A549 (cell line): ENCODE data around the gene COMMD7. TPM values are rescaled to one million over a fixed set of nuclear protein-coding genes. Genes with fewer than 3 reads are reported as not detected.

Experiments
- ATAC-seq, 2 experiments: fragments of 200-7000 bp in 1 of 2; fragments of >200 bp in 1 of 2; cut with Nextera tagmentation in 1 of 2; cut with Tn5 transposase in 1 of 2; 3 replicates each; pipeline versions ENCODE4 v1.8.0 to v1.9.1; 2018 to 2020; ENCODE audit warnings: mild to moderate bottlenecking in 1 of 2, moderate library complexity in 1 of 2
- CTCF ChIA-PET: fragments of 300-600 bp; sonication (Branson Sonifier 250); formaldehyde crosslinking; extraction: SDS; loops from one replicate; lab custom pipeline; 2021; ENCODE audit warnings: antibody characterized with exemption, inconsistent platforms; lab: Yijun Ruan, JAX
- POLR2A ChIA-PET: fragments of 350-600 bp; formaldehyde crosslinking; extraction: SDS; loops from one replicate; lab custom pipeline; 2021; ENCODE audit warnings: antibody characterized with exemption, inconsistent platforms; lab: Yijun Ruan, JAX
- DNase-seq, 2 experiments: peaks; one replicate each; pipeline versions ENCODE4 v3.0.0 to v3.0.0-alpha.2; 2011 to 2016; ENCODE audit warnings: low read depth in 1 of 2, low spot score in 1 of 2
- FAIRE-seq: peaks from 2 replicates; lab custom pipeline; 2011; peaks lifted over from hg19 to GRCh38; lab: Jason Lieb, UNC
- H3K27ac ChIP-seq, 2 experiments: fragments of >200 bp; sonication (Bioruptor Twin); formaldehyde crosslinking; 3 replicates each; pipeline ENCODE4 v1.5.1; 2016 to 2017
- H3K4me1 ChIP-seq: fragments of >200 bp; sonication (Bioruptor Twin); formaldehyde crosslinking; 3 replicates; pipeline ENCODE4 v1.6.1; 2016
- H3K4me2 ChIP-seq: fragments of >200 bp; sonication (Bioruptor Twin); formaldehyde crosslinking; 3 replicates; pipeline ENCODE4 v1.6.1; 2016
- H3K4me3 ChIP-seq: fragments of >200 bp; sonication (Bioruptor Twin); formaldehyde crosslinking; 3 replicates; pipeline ENCODE4 v1.5.1; 2016
- H3K9me3 ChIP-seq: fragments of >200 bp; sonication (Bioruptor Twin); formaldehyde crosslinking; 3 replicates; pipeline ENCODE4 v1.6.1; 2016
- BHLHE40 ChIP-seq: IDR thresholded peaks from 2 replicates; pipeline ENCODE4 v1.6.1; 2012; ENCODE audit warnings: low read depth, low read length, inconsistent platforms
- CBX2 ChIP-seq: fragments of 200-600 bp; sonication (generic); IDR thresholded peaks from 2 replicates; pipeline ENCODE4 v1.6.1; 2016; ENCODE audit warnings: low read depth, mild to moderate bottlenecking, borderline replicate concordance
- CBX8 ChIP-seq: fragments of 200-600 bp; sonication (generic); IDR thresholded peaks from 2 replicates; pipeline ENCODE4 v1.6.1; 2016
- FOSB ChIP-seq: fragments of 250-450 bp; sonication (Bioruptor Pico); IDR thresholded peaks from 2 replicates; pipeline ENCODE4 v1.5.0; 2020; ENCODE audit warnings: mild to moderate bottlenecking, moderate library complexity
- FOSL2 ChIP-seq, 2 experiments: fragments of 450-650 bp in 1 of 2; fragments of >200 bp in 1 of 2; sonication (Bioruptor Twin) in 1 of 2; formaldehyde crosslinking; IDR thresholded peaks; 2 replicates each; pipeline versions ENCODE4 v1.5.0 to v1.6.1; 2016 to 2020; ENCODE audit warnings: mild to moderate bottlenecking in 1 of 2, moderate library complexity in 1 of 2
- FOXS1 ChIP-seq: fragments of 250-450 bp; sonication (Bioruptor Pico); IDR thresholded peaks from 2 replicates; pipeline ENCODE4 v1.5.0; 2020; ENCODE audit warnings: mild to moderate bottlenecking, moderate library complexity
- HDAC2 ChIP-seq: fragments of 200-600 bp; sonication (generic); IDR thresholded peaks from 2 replicates; pipeline ENCODE4 v1.6.1; 2016
- HES2 ChIP-seq: fragments of >200 bp; sonication (Bioruptor Twin); formaldehyde crosslinking; IDR thresholded peaks from 2 replicates; pipeline ENCODE4 v1.6.1; 2016
- KDM1A ChIP-seq: fragments of 200-600 bp; sonication (generic); IDR thresholded peaks from 2 replicates; pipeline ENCODE4 v1.6.1; 2016; ENCODE audit warnings: low read depth, mild to moderate bottlenecking
- KDM5A ChIP-seq: fragments of 200-600 bp; sonication (generic); IDR thresholded peaks from 2 replicates; pipeline ENCODE4 v1.6.1; 2016; ENCODE audit warnings: antibody characterized with exemption, mild to moderate bottlenecking
- MAZ ChIP-seq: fragments of 150-350 bp; IDR thresholded peaks from 2 replicates; pipeline ENCODE4 v1.6.1; 2014; ENCODE audit warnings: antibody characterized with exemption, low read depth, low read length, borderline replicate concordance
- NFE2L2 ChIP-seq: fragments of 150-350 bp; conservative IDR thresholded peaks from 2 replicates; pipeline ENCODE4 v1.6.1; 2014; ENCODE audit warnings: low read length
- NR3C1 ChIP-seq: fragments of >200 bp; sonication (Bioruptor Twin); formaldehyde crosslinking; IDR thresholded peaks from 3 replicates; pipeline ENCODE4 v1.6.1; 2017
- POLR2AphosphoS2 ChIP-seq: conservative IDR thresholded peaks from 2 replicates; pipeline ENCODE4 v1.6.1; 2012; ENCODE audit warnings: low read length, improper control_type of control experiment, inconsistent platforms
- RARB ChIP-seq: fragments of 250-450 bp; sonication (Bioruptor Pico); IDR thresholded peaks from 2 replicates; pipeline ENCODE4 v1.8.0; 2021; ENCODE audit warnings: mild to moderate bottlenecking, moderate library complexity
- RCOR1 ChIP-seq: fragments of 150-350 bp; IDR thresholded peaks from 2 replicates; pipeline ENCODE4 v1.6.1; 2014; ENCODE audit warnings: antibody characterized with exemption, low read length, low read depth
- REST ChIP-seq: fragments of 200-600 bp; sonication (generic); IDR thresholded peaks from 2 replicates; pipeline ENCODE4 v1.6.1; 2016; ENCODE audit warnings: antibody characterized with exemption, mild to moderate bottlenecking, moderate library complexity
- RNF2 ChIP-seq: fragments of 200-600 bp; sonication (generic); IDR thresholded peaks from 2 replicates; pipeline ENCODE4 v1.6.1; 2016; ENCODE audit warnings: low read depth, mild to moderate bottlenecking, antibody characterized with exemption, moderate library complexity, borderline replicate concordance
- TP53 ChIP-seq: fragments of 250-450 bp; sonication (Bioruptor Pico); IDR thresholded peaks from 2 replicates; pipeline ENCODE4 v1.5.0; 2021; ENCODE audit warnings: mild to moderate bottlenecking, moderate library complexity
- USF2 ChIP-seq: fragments of 450-650 bp; IDR thresholded peaks from 2 replicates; pipeline ENCODE4 v1.6.1; 2014; ENCODE audit warnings: antibody characterized with exemption
- ZFP36 ChIP-seq: fragments of 450-650 bp; IDR thresholded peaks from 2 replicates; pipeline ENCODE4 v1.6.1; 2014; ENCODE audit warnings: borderline replicate concordance; ENCODE audit not compliant: partially characterized antibody
- ZNF302 ChIP-seq: fragments of 250-450 bp; sonication (Bioruptor Pico); IDR thresholded peaks from 2 replicates; pipeline ENCODE4 v1.9.0; 2021; ENCODE audit warnings: inconsistent platforms, mild to moderate bottlenecking, moderate library complexity
- WGBS: methylation state at CpG from one replicate; pipeline ENCODE4 v1.1.6; 2017; ENCODE audit errors: missing lambda C conversion rate; 5-methylcytosine and 5-hydroxymethylcytosine counted together
- polyA plus RNA-seq, 4 experiments: library from polyadenylated mRNA; depleted of rRNA in 3 of 4; stranded (reverse); fragments of >200 nt; fragmentation: RNase III in 1 of 4; extraction: RNeasy Plus Mini Kit Qiagen cat#74134 plus additional on column Dnase treatment in 1 of 4; gene quantifications; 2 replicates in 3 of 4; 3 replicates in 1 of 4; pipeline ENCODE4 v1.2.3, GENCODE V29; 2011 to 2017
- TF ChIP-seq, protein P1 (sequence below): IDR thresholded peaks from 2 replicates; pipeline ENCODE4 v1.6.1; 2012
- TF ChIP-seq, protein P2 (sequence below): fragments of >200 bp; sonication (Bioruptor Twin); formaldehyde crosslinking; IDR thresholded peaks from 3 replicates; pipeline ENCODE4 v1.5.1; 2016

The COMMD7 gene
- polyA plus RNA-seq, 2 of the 4 experiments (the other 2 are of a cell fraction) = 55.7 to 74.1 TPM

DNA sequence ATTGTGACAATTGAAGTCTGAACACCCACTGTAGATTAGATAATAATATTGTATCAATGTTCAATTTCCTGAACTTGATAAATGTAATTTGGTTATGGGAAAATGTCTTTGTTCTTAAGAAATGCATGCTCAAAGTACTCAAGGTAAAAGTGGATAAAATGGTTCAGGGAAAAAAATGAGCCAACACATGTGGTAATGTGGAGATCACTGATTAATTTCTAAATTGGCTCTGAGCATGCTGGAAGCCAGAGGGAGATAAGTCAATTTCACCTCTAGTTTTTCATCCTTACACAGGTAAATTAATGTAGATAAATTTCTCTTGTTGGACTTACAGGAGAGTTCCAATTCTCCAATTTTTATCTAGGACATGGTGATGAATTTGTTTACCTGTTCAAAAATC lies 8.0 kb upstream of the COMMD7 start:
- ChIA-PET CTCF (interaction anchor here (1.2 kb wide), 1 partner anchor 27 kb away, joined by 3 read pairs; no protein-coding TSS in a partner anchor), POLR2A (no interaction called here)
- DNase-seq (no peak), ATAC-seq (no peak), FAIRE-seq (no peak)
- Histone ChIP-seq H3K27ac (no peak overlapping the region; a peak in 1 of 6 replicates), H3K4me3 (no peak overlapping the region), H3K9me3 (no peaks in the 10 kb centered on the region), H3K4me2 (no peak overlapping the region), H3K4me1 (peaks cover 35% of the 10 kb centered on the region)
- TF ChIP-seq NFE2L2 (no peak), ZFP36 (no peak), POLR2AphosphoS2 (no peak), MAZ (no peak), FOXS1 (CRISPR knock-in tag) (no peak), BHLHE40 (no peak), NR3C1 (no peak), CBX8 (no peak), KDM1A (no peak), RCOR1 (no peak), RNF2 (no peak), KDM5A (no peak), TP53 (no peak), FOSL2 (IDR thresholded peaks at IDR 0.05) (no peak), FOSL2 (CRISPR knock-in tag; IDR thresholded peaks at IDR 0.05) (no peak), CBX2 (no peak), RARB (CRISPR knock-in tag) (no peak)
- TF ChIP-seq, protein P1, sequence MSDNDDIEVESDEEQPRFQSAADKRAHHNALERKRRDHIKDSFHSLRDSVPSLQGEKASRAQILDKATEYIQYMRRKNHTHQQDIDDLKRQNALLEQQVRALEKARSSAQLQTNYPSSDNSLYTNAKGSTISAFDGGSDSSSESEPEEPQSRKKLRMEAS = no peak
- TF ChIP-seq, protein P2, sequence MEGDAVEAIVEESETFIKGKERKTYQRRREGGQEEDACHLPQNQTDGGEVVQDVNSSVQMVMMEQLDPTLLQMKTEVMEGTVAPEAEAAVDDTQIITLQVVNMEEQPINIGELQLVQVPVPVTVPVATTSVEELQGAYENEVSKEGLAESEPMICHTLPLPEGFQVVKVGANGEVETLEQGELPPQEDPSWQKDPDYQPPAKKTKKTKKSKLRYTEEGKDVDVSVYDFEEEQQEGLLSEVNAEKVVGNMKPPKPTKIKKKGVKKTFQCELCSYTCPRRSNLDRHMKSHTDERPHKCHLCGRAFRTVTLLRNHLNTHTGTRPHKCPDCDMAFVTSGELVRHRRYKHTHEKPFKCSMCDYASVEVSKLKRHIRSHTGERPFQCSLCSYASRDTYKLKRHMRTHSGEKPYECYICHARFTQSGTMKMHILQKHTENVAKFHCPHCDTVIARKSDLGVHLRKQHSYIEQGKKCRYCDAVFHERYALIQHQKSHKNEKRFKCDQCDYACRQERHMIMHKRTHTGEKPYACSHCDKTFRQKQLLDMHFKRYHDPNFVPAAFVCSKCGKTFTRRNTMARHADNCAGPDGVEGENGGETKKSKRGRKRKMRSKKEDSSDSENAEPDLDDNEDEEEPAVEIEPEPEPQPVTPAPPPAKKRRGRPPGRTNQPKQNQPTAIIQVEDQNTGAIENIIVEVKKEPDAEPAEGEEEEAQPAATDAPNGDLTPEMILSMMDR = no peak

DNA sequence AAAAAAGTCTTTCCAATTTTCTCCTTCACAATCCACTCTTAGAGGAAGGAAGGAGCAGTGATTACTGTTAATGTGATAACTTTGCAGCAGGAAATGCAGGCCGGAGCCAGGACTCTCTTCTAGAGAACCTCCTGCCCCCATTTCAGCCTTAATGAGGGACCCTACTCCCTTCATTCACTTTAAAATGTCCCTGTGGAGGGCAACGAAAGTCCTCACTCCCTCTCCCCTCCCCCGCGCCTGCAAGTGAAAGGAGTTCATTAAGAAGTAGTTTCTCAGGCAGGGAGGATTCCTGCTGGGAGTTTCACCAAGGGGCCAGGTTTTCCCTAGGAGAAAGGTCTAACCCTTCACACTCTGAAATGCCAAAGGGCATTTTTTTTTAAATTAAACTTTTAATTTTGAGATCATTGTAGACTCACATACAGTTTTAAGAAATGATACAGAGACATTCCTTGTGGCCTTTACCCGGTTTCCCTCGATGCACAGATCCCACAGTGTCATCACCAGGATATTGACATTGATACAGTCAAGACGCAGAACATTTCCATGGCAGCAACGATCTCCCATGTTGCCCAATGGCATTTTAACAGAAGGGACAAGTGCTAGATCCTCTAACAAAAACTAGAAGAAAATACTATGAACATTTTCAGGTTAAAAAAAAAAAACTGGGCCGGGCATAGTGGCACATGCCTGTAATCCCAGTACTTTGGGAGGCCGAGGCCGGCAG lies 6.8 kb upstream of the COMMD7 start:
- ATAC-seq = no peak
- Histone ChIP-seq H3K27ac (peak overlapping the region in 1 of 2 experiments; percentile 65; a peak in 3 of 6 replicates), H3K4me3 (no peak overlapping the region), H3K4me1 (peaks cover 47% of the 10 kb centered on the region), H3K9me3 (no peaks in the 10 kb centered on the region), H3K4me2 (no peak overlapping the region)
- no peak for DNase-seq
- no peak for FAIRE-seq
- TF ChIP-seq TP53 (no peak), KDM1A (no peak), CBX8 (no peak), ZNF302 (CRISPR knock-in tag) (no peak), HES2 (no peak), KDM5A (no peak), USF2 (no peak), ZFP36 (no peak), REST (no peak), HDAC2 (no peak), FOSB (CRISPR knock-in tag) (no peak)
- 86% methylated on average over 11 of the region's 11 CpGs for WGBS
- POLR2A ChIA-PET = no interaction called here
- CTCF ChIA-PET = no interaction called here
